ENCODE measurements around the gene ZSCAN4. TPM values are rescaled to one million over a fixed set of nuclear protein-coding genes. Genes with fewer than 3 reads are reported as not detected.

ZSCAN4 gene
- polyA plus RNA-seq, 1 donor (not counting 4 experiments of a cell fraction or from before 2014, with no cell fraction given) = 0.18 TPM

DNA sequence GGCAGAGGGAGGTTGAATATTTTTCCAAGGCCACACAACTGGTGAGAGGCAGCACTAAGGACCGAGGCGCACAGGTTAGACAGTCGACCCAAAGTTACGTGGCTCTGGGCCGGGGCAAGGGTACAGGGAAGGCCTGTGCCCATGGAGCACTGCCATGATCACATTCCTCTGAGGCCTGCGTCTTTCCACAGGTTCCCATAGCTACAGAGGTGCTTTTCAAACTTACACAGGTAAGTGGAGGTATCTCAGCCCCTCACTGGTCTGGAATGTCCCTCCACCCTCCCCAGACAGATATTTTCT is 35.0 kb upstream of the ZSCAN4 start:
- H3K79me2 ChIP-seq (ENCODE audit: control insufficient read depth, insufficient read depth, low read length) = peaks cover 15% of the 10 kb centered on the region
- dilution Hi-C loops (cut with MboI; ENCODE audit: extremely low pct_ligation_motif_present, low sequenced_read_pairs) = no loop called here
- H3K4me2 ChIP-seq (ENCODE audit: control insufficient read depth, extremely low read depth, insufficient read depth, low read depth, low read length) = peak overlapping the region; percentile 77
- FAIRE-seq = no peak
- no peaks in the 10 kb centered on the region for H3K27me3 ChIP-seq (ENCODE audit: control insufficient read depth, extremely low read depth, insufficient read depth, low read length)
- peak overlapping the region; percentile 78 to 83 (median 80) for H3K4me3 ChIP-seq (ENCODE audit: control insufficient read depth in 2 of 3, extremely low read depth in 1 of 3, insufficient read depth in 2 of 3, low read depth in 1 of 3, low read length in 3 of 3)
- TF ChIP-seq EZH2 (IDR thresholded peaks at IDR 0.05; ENCODE audit: low read length) = no peak
- TF ChIP-seq, protein P1, sequence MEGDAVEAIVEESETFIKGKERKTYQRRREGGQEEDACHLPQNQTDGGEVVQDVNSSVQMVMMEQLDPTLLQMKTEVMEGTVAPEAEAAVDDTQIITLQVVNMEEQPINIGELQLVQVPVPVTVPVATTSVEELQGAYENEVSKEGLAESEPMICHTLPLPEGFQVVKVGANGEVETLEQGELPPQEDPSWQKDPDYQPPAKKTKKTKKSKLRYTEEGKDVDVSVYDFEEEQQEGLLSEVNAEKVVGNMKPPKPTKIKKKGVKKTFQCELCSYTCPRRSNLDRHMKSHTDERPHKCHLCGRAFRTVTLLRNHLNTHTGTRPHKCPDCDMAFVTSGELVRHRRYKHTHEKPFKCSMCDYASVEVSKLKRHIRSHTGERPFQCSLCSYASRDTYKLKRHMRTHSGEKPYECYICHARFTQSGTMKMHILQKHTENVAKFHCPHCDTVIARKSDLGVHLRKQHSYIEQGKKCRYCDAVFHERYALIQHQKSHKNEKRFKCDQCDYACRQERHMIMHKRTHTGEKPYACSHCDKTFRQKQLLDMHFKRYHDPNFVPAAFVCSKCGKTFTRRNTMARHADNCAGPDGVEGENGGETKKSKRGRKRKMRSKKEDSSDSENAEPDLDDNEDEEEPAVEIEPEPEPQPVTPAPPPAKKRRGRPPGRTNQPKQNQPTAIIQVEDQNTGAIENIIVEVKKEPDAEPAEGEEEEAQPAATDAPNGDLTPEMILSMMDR (optimal IDR thresholded peaks at IDR 0.05 in 1 of 3, IDR thresholded peaks at IDR 0.05 in 1 of 3, conservative IDR thresholded peaks at IDR 0.05 in 1 of 3; ENCODE audit: extremely low read depth in 1 of 3, insufficient read depth in 2 of 3, low read length in 3 of 3) = no peak
- peaks cover 5% of the 10 kb centered on the region for H3K4me1 ChIP-seq (ENCODE audit: control insufficient read depth, extremely low read depth, insufficient read depth, low read length)
- DNase-seq (ENCODE audit: low read depth, low spot score) = no peak
- H2AFZ ChIP-seq (ENCODE audit: control insufficient read depth, low read length) = peak overlapping the region; percentile 72
- peaks cover 6% of the 10 kb centered on the region for H3K9me3 ChIP-seq (ENCODE audit: control insufficient read depth, low read depth, low read length)
- no peaks in the 10 kb centered on the region for H3K9me1 ChIP-seq (ENCODE audit: control insufficient read depth, extremely low read depth, insufficient read depth, low read length)
- peak overlapping the region; percentile 72 for H3K9ac ChIP-seq (ENCODE audit: control insufficient read depth, extremely low read depth, insufficient read depth, low read length)
- H3K36me3 ChIP-seq (ENCODE audit: control insufficient read depth in 2 of 2, extremely low read depth in 1 of 2, insufficient read depth in 2 of 2, low read length in 2 of 2) = peaks cover 1 to 9% of the 10 kb centered on the region in 2 experiments
- no peaks in the 10 kb centered on the region for H4K20me1 ChIP-seq (ENCODE audit: control insufficient read depth, extremely low read depth, insufficient read depth, low read length)
- no peak overlapping the region for H3K27ac ChIP-seq (ENCODE audit: control insufficient read depth, insufficient read depth, low read length)

DNA sequence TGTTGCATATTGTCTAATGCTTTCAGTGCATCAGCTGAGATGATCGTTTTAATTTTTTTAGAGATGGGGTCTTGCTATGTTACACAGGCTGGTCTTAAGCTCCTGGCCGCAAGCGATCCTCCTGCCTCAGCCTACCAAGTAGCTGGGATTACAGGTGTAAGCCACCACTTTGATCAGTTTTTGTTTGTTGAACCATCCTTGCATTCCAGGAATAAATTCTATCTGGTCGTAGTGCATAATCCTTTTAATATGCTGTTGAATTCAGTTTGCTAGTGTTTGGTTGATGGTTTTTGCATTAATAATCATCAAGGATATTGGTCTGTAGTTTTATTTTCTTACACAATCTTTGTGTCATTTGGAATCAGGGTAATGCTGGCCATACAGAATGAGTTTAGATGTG is 31.4 kb upstream of the ZSCAN4 start:
- H3K9me1 ChIP-seq (ENCODE audit: control insufficient read depth, extremely low read depth, insufficient read depth, low read length) = no peaks in the 10 kb centered on the region
- H3K79me2 ChIP-seq (ENCODE audit: control insufficient read depth, insufficient read depth, low read length) = peaks cover 15% of the 10 kb centered on the region
- no peak overlapping the region for H3K9ac ChIP-seq (ENCODE audit: control insufficient read depth, extremely low read depth, insufficient read depth, low read length)
- dilution Hi-C loops (cut with MboI; ENCODE audit: extremely low pct_ligation_motif_present, low sequenced_read_pairs) = no loop called here
- no peak overlapping the region for H3K4me3 ChIP-seq (ENCODE audit: control insufficient read depth in 2 of 3, extremely low read depth in 1 of 3, insufficient read depth in 2 of 3, low read depth in 1 of 3, low read length in 3 of 3)
- no peaks in the 10 kb centered on the region for H3K27me3 ChIP-seq (ENCODE audit: control insufficient read depth, extremely low read depth, insufficient read depth, low read length)
- no peak overlapping the region for H3K27ac ChIP-seq (ENCODE audit: control insufficient read depth, insufficient read depth, low read length)
- peaks cover 11% of the 10 kb centered on the region for H3K4me1 ChIP-seq (ENCODE audit: control insufficient read depth, extremely low read depth, insufficient read depth, low read length)
- peaks cover 16 to 27% of the 10 kb centered on the region in 2 experiments for H3K36me3 ChIP-seq (ENCODE audit: control insufficient read depth in 2 of 2, extremely low read depth in 1 of 2, insufficient read depth in 2 of 2, low read length in 2 of 2)
- no peak for DNase-seq (ENCODE audit: low read depth, low spot score)
- no peaks in the 10 kb centered on the region for H4K20me1 ChIP-seq (ENCODE audit: control insufficient read depth, extremely low read depth, insufficient read depth, low read length)
- no peak overlapping the region for H3K4me2 ChIP-seq (ENCODE audit: control insufficient read depth, extremely low read depth, insufficient read depth, low read depth, low read length)
- no peak for TF ChIP-seq EZH2 (IDR thresholded peaks at IDR 0.05; ENCODE audit: low read length)
- TF ChIP-seq, protein P1 (optimal IDR thresholded peaks at IDR 0.05 in 1 of 3, IDR thresholded peaks at IDR 0.05 in 1 of 3, conservative IDR thresholded peaks at IDR 0.05 in 1 of 3; ENCODE audit: extremely low read depth in 1 of 3, insufficient read depth in 2 of 3, low read length in 3 of 3) = no peak
- no peak overlapping the region for H2AFZ ChIP-seq (ENCODE audit: control insufficient read depth, low read length)
- H3K9me3 ChIP-seq (ENCODE audit: control insufficient read depth, low read depth, low read length) = peaks cover 8% of the 10 kb centered on the region
- no peak for FAIRE-seq

Measured in keratinocyte (primary cell).